HepG2 (cell line): Measurements from ENCODE around the gene MAB21L4. TPM values are rescaled to one million over a fixed set of nuclear protein-coding genes. Genes with fewer than 3 reads are reported as not detected.

Source experiments
- ATAC-seq: fragments of 200-7000 bp; cut with Tn5 transposase; 3 replicates; pipeline ENCODE4 v1.9.1; 2020; ENCODE audit warnings: mild to moderate bottlenecking, moderate library complexity
- BruUV-seq: library from RNA; stranded (reverse); fragments of 400-500 nt; replicated peaks from 2 replicates; lab custom pipeline; 2021; lab: Mats Ljungman, UMichigan
- CTCF ChIA-PET: fragments of 300-600 bp; formaldehyde crosslinking; extraction: SDS; loops from one replicate; lab custom pipeline; 2021; ENCODE audit warnings: low total read pairs, inconsistent platforms, low intra/inter-chr PET ratio; lab: Yijun Ruan, JAX
- POLR2A ChIA-PET: fragments of 350-600 bp; sonication (Branson Sonifier 250); formaldehyde crosslinking; loops from one replicate; lab custom pipeline; 2020; ENCODE audit warnings: antibody characterized with exemption, inconsistent platforms; lab: Yijun Ruan, JAX
- DNase-seq: peaks from one replicate; pipeline ENCODE4 v3.0.0-alpha.2; 2015; ENCODE audit warnings: low spot score
- FAIRE-seq: peaks from 3 replicates; lab custom pipeline; 2011; peaks lifted over from hg19 to GRCh38; lab: Jason Lieb, UNC
- H2AFZ ChIP-seq: one replicate; pipeline ENCODE4 v1.6.1; 2011; ENCODE audit warnings: low read length, inconsistent platforms
- H3K27ac ChIP-seq: fragments of 300-600 bp; 3 replicates; pipeline ENCODE4 v1.8.0; 2011; ENCODE audit warnings: mixed run types, mild to moderate bottlenecking, mixed read lengths, low read length, inconsistent platforms; ENCODE audit not compliant: insufficient read depth; ENCODE audit errors: extremely low read length
- H3K27me3 ChIP-seq, 2 experiments: fragments of 200-600 bp in 1 of 2; 2 replicates in 1 of 2; 3 replicates in 1 of 2; pipeline versions ENCODE4 v1.6.0 to v1.8.0; 2011; ENCODE audit warnings: low read length in 2 of 2, mild to moderate bottlenecking in 2 of 2, moderate library complexity in 2 of 2, inconsistent platforms in 1 of 2; ENCODE audit not compliant: insufficient read depth in 2 of 2, control insufficient read depth in 1 of 2
- H3K36me3 ChIP-seq, 2 experiments: fragments of 200-600 bp in 1 of 2; replicated peaks in 1 of 2; 2 replicates in 1 of 2; 3 replicates in 1 of 2; pipeline versions ENCODE4 v1.5.1 to v1.8.0; 2011; ENCODE audit warnings: low read length in 2 of 2, inconsistent platforms in 1 of 2; ENCODE audit not compliant: insufficient read depth in 2 of 2, control insufficient read depth in 1 of 2
- H3K4me1 ChIP-seq: 2 replicates; pipeline ENCODE4 v1.5.1; 2012; ENCODE audit warnings: low read length, inconsistent platforms; ENCODE audit not compliant: insufficient read depth
- H3K4me2 ChIP-seq: 2 replicates; pipeline ENCODE4 v1.6.0; 2011; ENCODE audit warnings: low read depth, low read length, inconsistent platforms
- H3K4me3 ChIP-seq, 3 experiments: fragments of 200-600 bp in 1 of 3; sonication (generic), shearing (Covaris generic) in 1 of 3; replicated peaks in 1 of 3; 2 replicates each; pipeline ENCODE4 v1.5.1; 2011 to 2016; ENCODE audit warnings: low read length in 3 of 3, inconsistent platforms in 2 of 3, low read depth in 2 of 3, mild to moderate bottlenecking in 2 of 3, control low read depth in 1 of 3, mixed read lengths in 1 of 3; ENCODE audit not compliant: insufficient read depth in 1 of 3
- H3K79me2 ChIP-seq: one replicate; pipeline ENCODE4 v1.6.1; 2011; ENCODE audit warnings: low read length, inconsistent platforms; ENCODE audit not compliant: insufficient read depth
- H3K9ac ChIP-seq: 2 replicates; pipeline ENCODE4 v1.6.0; 2011; ENCODE audit warnings: mild to moderate bottlenecking, low read depth, low read length, inconsistent platforms; ENCODE audit not compliant: insufficient read depth
- H3K9me3 ChIP-seq: 2 replicates; pipeline ENCODE4 v1.5.1; 2012; ENCODE audit warnings: mild to moderate bottlenecking, low read length
- H4K20me1 ChIP-seq: 2 replicates; pipeline ENCODE4 v1.6.0; 2011; ENCODE audit warnings: inconsistent platforms, mild to moderate bottlenecking, low read length, moderate library complexity; ENCODE audit not compliant: insufficient read depth
- CREB1 ChIP-seq, 2 experiments: fragments of 450-650 bp in 1 of 2; IDR thresholded peaks; 2 replicates each; pipeline ENCODE4 v1.6.1; 2016 to 2017; ENCODE audit warnings: control low read depth in 1 of 2, mild to moderate bottlenecking in 1 of 2, missing compliant biosample characterization in 1 of 2, missing genetic modification characterization in 1 of 2
- HNRNPLL ChIP-seq: fragments of 200-400 bp; formaldehyde crosslinking; IDR thresholded peaks from 2 replicates; pipeline ENCODE4 v1.6.1; 2017; ENCODE audit warnings: mild to moderate bottlenecking, low read depth, low read length; ENCODE audit not compliant: poor library complexity, severe bottlenecking
- KLF15 ChIP-seq: sonication (generic); formaldehyde crosslinking; IDR thresholded peaks from 2 replicates; pipeline ENCODE4 v1.8.1; 2023; ENCODE audit warnings: borderline replicate concordance, mild to moderate bottlenecking, inconsistent platforms, missing genetic modification reagents, mixed read lengths
- NR2F6 ChIP-seq, 2 experiments: IDR thresholded peaks; 2 replicates each; pipeline ENCODE4 v1.6.1; 2016; ENCODE audit warnings: antibody characterized with exemption in 1 of 2, mild to moderate bottlenecking in 1 of 2
- PCBP2 ChIP-seq: fragments of 200-400 bp; formaldehyde crosslinking; optimal IDR thresholded peaks from 2 replicates; pipeline ENCODE3; 2018; ENCODE audit warnings: low read length, low read depth; ENCODE audit not compliant: poor library complexity, severe bottlenecking
- SPEN ChIP-seq: sonication (generic); formaldehyde crosslinking; IDR thresholded peaks from 2 replicates; pipeline ENCODE4 v1.5.1; 2020; ENCODE audit warnings: low read depth, mild to moderate bottlenecking, missing genetic modification reagents
- TEAD3 ChIP-seq: optimal IDR thresholded peaks from 2 replicates; pipeline ENCODE3; 2016; ENCODE audit warnings: borderline replicate concordance
- ZNF331 ChIP-seq: sonication (generic); formaldehyde crosslinking; IDR thresholded peaks from 2 replicates; pipeline ENCODE4 v1.4.0; 2020; ENCODE audit warnings: missing genetic modification reagents
- ZNF501 ChIP-seq: sonication (generic); formaldehyde crosslinking; IDR thresholded peaks from 2 replicates; pipeline ENCODE4 v1.5.1; 2020; ENCODE audit warnings: mild to moderate bottlenecking, moderate library complexity, missing genetic modification reagents
- WGBS: methylation state at CpG from one replicate; pipeline ENCODE4 v1.1.6; 2017; ENCODE audit warnings: low lambda C conversion rate; 5-methylcytosine and 5-hydroxymethylcytosine counted together
- in situ Hi-C: cut with HindIII; loops from 2 replicates; pipeline ENCODE4 v1.10.0; 2017; ENCODE audit warnings: low pct_unique_long_range_greater_than_20kb; ENCODE audit not compliant: extremely low pct_ligation_motif_present
- intact Hi-C: fragments of 100-400 bp; cut with micrococcal nuclease; formaldehyde crosslinking; loops from one replicate; pipeline ENCODE4 v1.10.0; 2022; ENCODE audit not compliant: unreplicated experiment
- polyA plus RNA-seq, 8 experiments: library from polyadenylated mRNA; depleted of rRNA in 3 of 8; stranded (reverse) in 7 of 8; unstranded in 1 of 8; fragments of >200 nt; fragmentation: Illumina TruSeq in 4 of 8; extraction: Trizol in 4 of 8; gene quantifications; 2 replicates each; pipeline versions ENCODE4 v1.2.1 to v1.2.3, GENCODE V29; 2011 to 2016; ENCODE audit warnings: low read depth in 4 of 8, missing spikeins in 1 of 8, mixed read lengths in 1 of 8; ENCODE audit not compliant: insufficient read depth in 1 of 8
- total RNA-seq, 5 experiments: library from RNA; depleted of rRNA; stranded (reverse); fragments of >200 nt; fragmentation: Illumina TruSeq; extraction: Trizol; gene quantifications; 2 replicates each; pipeline ENCODE4 v1.2.3, GENCODE V29; 2016; ENCODE audit warnings: low read depth in 1 of 5
- TF ChIP-seq, protein P1 (sequence below): sonication (generic); formaldehyde crosslinking; conservative IDR thresholded peaks from 2 replicates; pipeline ENCODE4 v1.4.0; 2020; ENCODE audit warnings: mild to moderate bottlenecking, missing genetic modification reagents, moderate library complexity
- TF ChIP-seq, protein P2 (sequence below): IDR thresholded peaks from 2 replicates; pipeline ENCODE4 v1.6.1; 2012; ENCODE audit warnings: inconsistent platforms
- TF ChIP-seq, protein P3 (sequence below): sonication (generic); formaldehyde crosslinking; IDR thresholded peaks from 2 replicates; pipeline ENCODE4 v1.5.0; 2020; ENCODE audit warnings: missing genetic modification reagents, mild to moderate bottlenecking, borderline replicate concordance
- TF ChIP-seq, protein P4 (sequence below): sonication (generic); formaldehyde crosslinking; IDR thresholded peaks from 2 replicates; pipeline ENCODE4 v1.4.0; 2020; ENCODE audit warnings: missing genetic modification reagents, borderline replicate concordance
- TF ChIP-seq, protein P5 (sequence below): sonication (generic); formaldehyde crosslinking; IDR thresholded peaks from 2 replicates; pipeline ENCODE4 v1.8.1; 2023; ENCODE audit warnings: missing genetic modification reagents, mild to moderate bottlenecking, borderline replicate concordance

Gene MAB21L4
- total and polyA plus RNA-seq, 2 of the 13 experiments (the other 11 are each of a cell fraction or from before 2014, with no cell fraction given), result 3.0 to 14.0 TPM

DNA sequence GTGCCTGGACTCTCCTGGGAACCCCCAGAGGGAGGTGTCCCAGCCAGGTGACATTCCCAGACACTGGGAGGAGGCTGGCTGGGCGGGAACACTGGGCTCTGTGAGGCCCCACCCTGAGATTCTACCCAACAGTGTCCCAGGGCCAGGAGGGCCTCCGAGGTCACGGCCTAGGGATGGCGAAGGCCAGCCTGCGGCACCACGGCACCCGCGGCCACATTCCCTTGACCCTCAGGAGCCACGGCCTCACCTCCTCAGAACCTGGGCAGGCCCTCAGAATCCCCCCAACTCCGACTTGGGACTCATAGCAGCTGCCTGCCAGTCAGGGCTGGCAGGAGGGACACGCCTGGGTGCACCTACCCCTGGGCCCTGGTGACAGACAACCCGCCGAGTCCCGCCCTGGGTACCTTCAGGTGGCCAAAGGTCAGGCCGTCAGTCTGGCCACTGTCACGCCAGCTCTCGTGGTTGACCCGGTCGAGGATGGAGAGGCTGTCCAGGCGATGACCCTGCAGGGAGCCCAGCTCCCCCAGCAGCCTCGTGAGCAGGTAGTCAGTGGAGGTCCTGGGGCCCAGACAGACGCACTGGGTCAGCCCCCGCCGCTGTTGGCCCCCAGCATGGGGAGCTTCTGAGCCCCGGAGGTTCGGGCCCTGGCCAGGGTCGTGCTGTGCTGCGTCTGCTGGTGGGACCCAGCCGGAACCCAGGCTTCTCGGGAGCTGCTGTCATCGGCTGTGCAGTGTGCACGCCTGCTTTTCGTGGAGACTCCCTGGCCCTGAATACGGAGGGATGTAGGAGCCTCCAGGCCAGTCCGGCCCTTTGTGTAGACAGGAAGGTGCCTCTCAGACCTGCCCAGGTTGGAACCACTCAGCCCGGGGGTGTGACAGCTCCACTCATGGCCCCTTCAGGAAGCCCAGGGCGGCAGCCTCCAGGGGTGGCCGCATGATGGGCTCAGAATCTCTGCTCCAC is 6.1 kb downstream of the MAB21L4 start:
- intact Hi-C loops, result no loop called here
- H3K9me3 ChIP-seq, result no peaks in the 10 kb centered on the region
- H2AFZ ChIP-seq, result no peak overlapping the region
- ChIA-PET CTCF (interaction anchor here (0.7 kb wide), 1 partner anchor 39 kb away, joined by 3 read pairs; no protein-coding TSS in a partner anchor), POLR2A (interaction anchor here (9.3 kb wide), 1 partner anchor 15 kb away, joined by 63 read pairs; no protein-coding TSS in a partner anchor)
- in situ Hi-C loops, result no loop called here
- 28% methylated on average over 16 of the region's 38 CpGs for WGBS
- H3K36me3 ChIP-seq, result no peaks in the 10 kb centered on the region
- H3K79me2 ChIP-seq, result no peaks in the 10 kb centered on the region
- no peak for FAIRE-seq
- peak overlapping the region in 1 of 3 experiments; percentile 45; a peak in 1 of 6 replicates for H3K4me3 ChIP-seq
- H4K20me1 ChIP-seq, result no peaks in the 10 kb centered on the region
- peak; percentile 34 for ATAC-seq
- no TSS peak for BruUV-seq
- peak overlapping the region; percentile 22 for H3K4me2 ChIP-seq
- no peak overlapping the region for H3K27ac ChIP-seq
- H3K4me1 ChIP-seq, result peaks cover 73% of the 10 kb centered on the region
- no peak for DNase-seq
- H3K9ac ChIP-seq, result no peak overlapping the region
- H3K27me3 ChIP-seq, result no peaks in the 10 kb centered on the region; a peak in 1 of 5 replicates
- no peak for TF ChIP-seq CREB1 (IDR thresholded peaks at IDR 0.05)
- no peak for TF ChIP-seq CREB1 (CRISPR knock-in tag; IDR thresholded peaks at IDR 0.05)
- TF ChIP-seq NR2F6 (IDR thresholded peaks at IDR 0.05), result peak; percentile 57
- TF ChIP-seq NR2F6 (CRISPR knock-in tag; IDR thresholded peaks at IDR 0.05), result peak; percentile 66
- TF ChIP-seq, protein P1, sequence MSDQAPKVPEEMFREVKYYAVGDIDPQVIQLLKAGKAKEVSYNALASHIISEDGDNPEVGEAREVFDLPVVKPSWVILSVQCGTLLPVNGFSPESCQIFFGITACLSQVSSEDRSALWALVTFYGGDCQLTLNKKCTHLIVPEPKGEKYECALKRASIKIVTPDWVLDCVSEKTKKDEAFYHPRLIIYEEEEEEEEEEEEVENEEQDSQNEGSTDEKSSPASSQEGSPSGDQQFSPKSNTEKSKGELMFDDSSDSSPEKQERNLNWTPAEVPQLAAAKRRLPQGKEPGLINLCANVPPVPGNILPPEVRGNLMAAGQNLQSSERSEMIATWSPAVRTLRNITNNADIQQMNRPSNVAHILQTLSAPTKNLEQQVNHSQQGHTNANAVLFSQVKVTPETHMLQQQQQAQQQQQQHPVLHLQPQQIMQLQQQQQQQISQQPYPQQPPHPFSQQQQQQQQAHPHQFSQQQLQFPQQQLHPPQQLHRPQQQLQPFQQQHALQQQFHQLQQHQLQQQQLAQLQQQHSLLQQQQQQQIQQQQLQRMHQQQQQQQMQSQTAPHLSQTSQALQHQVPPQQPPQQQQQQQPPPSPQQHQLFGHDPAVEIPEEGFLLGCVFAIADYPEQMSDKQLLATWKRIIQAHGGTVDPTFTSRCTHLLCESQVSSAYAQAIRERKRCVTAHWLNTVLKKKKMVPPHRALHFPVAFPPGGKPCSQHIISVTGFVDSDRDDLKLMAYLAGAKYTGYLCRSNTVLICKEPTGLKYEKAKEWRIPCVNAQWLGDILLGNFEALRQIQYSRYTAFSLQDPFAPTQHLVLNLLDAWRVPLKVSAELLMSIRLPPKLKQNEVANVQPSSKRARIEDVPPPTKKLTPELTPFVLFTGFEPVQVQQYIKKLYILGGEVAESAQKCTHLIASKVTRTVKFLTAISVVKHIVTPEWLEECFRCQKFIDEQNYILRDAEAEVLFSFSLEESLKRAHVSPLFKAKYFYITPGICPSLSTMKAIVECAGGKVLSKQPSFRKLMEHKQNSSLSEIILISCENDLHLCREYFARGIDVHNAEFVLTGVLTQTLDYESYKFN (CRISPR knock-in tag), result 0 out of 2 replicates have a peak, but pooled peaks have one; percentile 11
- TF ChIP-seq TEAD3, result peak; percentile 29
- TF ChIP-seq, protein P2, sequence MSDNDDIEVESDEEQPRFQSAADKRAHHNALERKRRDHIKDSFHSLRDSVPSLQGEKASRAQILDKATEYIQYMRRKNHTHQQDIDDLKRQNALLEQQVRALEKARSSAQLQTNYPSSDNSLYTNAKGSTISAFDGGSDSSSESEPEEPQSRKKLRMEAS, result peak; percentile 70
- no peak for TF ChIP-seq HNRNPLL
- TF ChIP-seq ZNF501 (CRISPR knock-in tag), result 0 out of 2 replicates have a peak, but pooled peaks have one; percentile 36
- TF ChIP-seq PCBP2, result no peak
- TF ChIP-seq, protein P3, sequence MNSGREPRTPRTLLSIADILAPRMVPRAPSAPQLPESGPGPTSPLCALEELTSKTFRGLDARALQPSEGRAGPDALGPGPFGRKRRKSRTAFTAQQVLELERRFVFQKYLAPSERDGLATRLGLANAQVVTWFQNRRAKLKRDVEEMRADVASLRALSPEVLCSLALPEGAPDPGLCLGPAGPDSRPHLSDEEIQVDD, result peak; percentile 58; the same call in 1 of the 2 replicates
- TF ChIP-seq, protein P4, sequence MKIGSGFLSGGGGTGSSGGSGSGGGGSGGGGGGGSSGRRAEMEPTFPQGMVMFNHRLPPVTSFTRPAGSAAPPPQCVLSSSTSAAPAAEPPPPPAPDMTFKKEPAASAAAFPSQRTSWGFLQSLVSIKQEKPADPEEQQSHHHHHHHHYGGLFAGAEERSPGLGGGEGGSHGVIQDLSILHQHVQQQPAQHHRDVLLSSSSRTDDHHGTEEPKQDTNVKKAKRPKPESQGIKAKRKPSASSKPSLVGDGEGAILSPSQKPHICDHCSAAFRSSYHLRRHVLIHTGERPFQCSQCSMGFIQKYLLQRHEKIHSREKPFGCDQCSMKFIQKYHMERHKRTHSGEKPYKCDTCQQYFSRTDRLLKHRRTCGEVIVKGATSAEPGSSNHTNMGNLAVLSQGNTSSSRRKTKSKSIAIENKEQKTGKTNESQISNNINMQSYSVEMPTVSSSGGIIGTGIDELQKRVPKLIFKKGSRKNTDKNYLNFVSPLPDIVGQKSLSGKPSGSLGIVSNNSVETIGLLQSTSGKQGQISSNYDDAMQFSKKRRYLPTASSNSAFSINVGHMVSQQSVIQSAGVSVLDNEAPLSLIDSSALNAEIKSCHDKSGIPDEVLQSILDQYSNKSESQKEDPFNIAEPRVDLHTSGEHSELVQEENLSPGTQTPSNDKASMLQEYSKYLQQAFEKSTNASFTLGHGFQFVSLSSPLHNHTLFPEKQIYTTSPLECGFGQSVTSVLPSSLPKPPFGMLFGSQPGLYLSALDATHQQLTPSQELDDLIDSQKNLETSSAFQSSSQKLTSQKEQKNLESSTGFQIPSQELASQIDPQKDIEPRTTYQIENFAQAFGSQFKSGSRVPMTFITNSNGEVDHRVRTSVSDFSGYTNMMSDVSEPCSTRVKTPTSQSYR (CRISPR knock-in tag), result no peak
- TF ChIP-seq SPEN (CRISPR knock-in tag), result no peak
- TF ChIP-seq, protein P5, sequence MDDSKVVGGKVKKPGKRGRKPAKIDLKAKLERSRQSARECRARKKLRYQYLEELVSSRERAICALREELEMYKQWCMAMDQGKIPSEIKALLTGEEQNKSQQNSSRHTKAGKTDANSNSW (CRISPR knock-in tag), result no peak
- TF ChIP-seq KLF15, result no peak
- TF ChIP-seq ZNF331, result no peak
